HG03571 (cell line): ENCODE data around the gene CACNG8.
"Not testable (repeated sequence)": the region's sequence is repeated elsewhere in the genome, so short reads cannot be mapped to it uniquely, and the experiment has no call there.

ENCODE experiments used
- ATAC-seq: cut with Tn5 transposase; IDR thresholded peaks from one replicate; pipeline ENCODE4 v1.9.1; 2021; ENCODE audit not compliant: unreplicated experiment

Gene CACNG8

GRCh38 chr19:53962887-53963431 lies at the start of gene CACNG8:
Gene CACNG8, plus strand, starts transcription at chr19:53962937.
- no peak for ATAC-seq

GRCh38 chr19:53915000-53915399 lies 47.7 kb upstream of the CACNG8 start:
- ATAC-seq = no peak

- ATAC-seq = no peak
Observed at GRCh38 chr19:53916004-53916403, 46.7 kb upstream of the CACNG8 start.

- ATAC-seq = no peak
Observed at GRCh38 chr19:53917356-53917755, 45.4 kb upstream of the CACNG8 start.

GRCh38 chr19:53927739-53928138 lies 35.0 kb upstream of the CACNG8 start:
- no peak for ATAC-seq

GRCh38 chr19:53936029-53936428 lies 26.7 kb upstream of the CACNG8 start:
- no peak for ATAC-seq

- ATAC-seq = no peak
Observed at GRCh38 chr19:53942001-53942786, 20.5 kb upstream of the CACNG8 start.

- ATAC-seq = no peak
Observed at GRCh38 chr19:53944416-53944815, 18.3 kb upstream of the CACNG8 start.

- ATAC-seq = no peak
Observed at GRCh38 chr19:53944933-53945332, 17.8 kb upstream of the CACNG8 start.

- ATAC-seq = no peak
Observed at GRCh38 chr19:53945441-53945840, 17.3 kb upstream of the CACNG8 start.

- no peak for ATAC-seq
Observed at GRCh38 chr19:53945998-53946397, 16.7 kb upstream of the CACNG8 start.

GRCh38 chr19:53947624-53948023 lies 15.1 kb upstream of the CACNG8 start:
- ATAC-seq = no peak

- not testable (repeated sequence) for ATAC-seq
Observed at GRCh38 chr19:53948611-53949010, 14.1 kb upstream of the CACNG8 start.

GRCh38 chr19:53951436-53951835 lies 11.3 kb upstream of the CACNG8 start:
- no peak for ATAC-seq

GRCh38 chr19:53951947-53952346 lies 10.8 kb upstream of the CACNG8 start:
- no peak for ATAC-seq

GRCh38 chr19:53953383-53953782 lies 9.4 kb upstream of the CACNG8 start:
- ATAC-seq = no peak

- ATAC-seq = no peak
Observed at GRCh38 chr19:53957448-53958167, 5.1 kb upstream of the CACNG8 start.

GRCh38 chr19:53958168-53958571 lies 4.6 kb upstream of the CACNG8 start:
- no peak for ATAC-seq

GRCh38 chr19:53958823-53959757 lies 3.6 kb upstream of the CACNG8 start:
- ATAC-seq = no peak

- ATAC-seq = no peak
Observed at GRCh38 chr19:53960187-53960586, 2.5 kb upstream of the CACNG8 start.

GRCh38 chr19:53960886-53961285 lies 1.9 kb upstream of the CACNG8 start:
- no peak for ATAC-seq
